Inferior parietal cortex (tissue), 1 donor: Measurements from ENCODE around the gene RNF213.
"Not testable (repeated sequence)": the region's sequence is repeated elsewhere in the genome, so short reads cannot be mapped to it uniquely, and the experiment has no call there.

Experiments
- DNase-seq: peaks from one replicate; pipeline ENCODE4 v3.0.0-alpha.2; 2016; ENCODE audit errors: extremely low spot score

RNF213 gene

DNA sequence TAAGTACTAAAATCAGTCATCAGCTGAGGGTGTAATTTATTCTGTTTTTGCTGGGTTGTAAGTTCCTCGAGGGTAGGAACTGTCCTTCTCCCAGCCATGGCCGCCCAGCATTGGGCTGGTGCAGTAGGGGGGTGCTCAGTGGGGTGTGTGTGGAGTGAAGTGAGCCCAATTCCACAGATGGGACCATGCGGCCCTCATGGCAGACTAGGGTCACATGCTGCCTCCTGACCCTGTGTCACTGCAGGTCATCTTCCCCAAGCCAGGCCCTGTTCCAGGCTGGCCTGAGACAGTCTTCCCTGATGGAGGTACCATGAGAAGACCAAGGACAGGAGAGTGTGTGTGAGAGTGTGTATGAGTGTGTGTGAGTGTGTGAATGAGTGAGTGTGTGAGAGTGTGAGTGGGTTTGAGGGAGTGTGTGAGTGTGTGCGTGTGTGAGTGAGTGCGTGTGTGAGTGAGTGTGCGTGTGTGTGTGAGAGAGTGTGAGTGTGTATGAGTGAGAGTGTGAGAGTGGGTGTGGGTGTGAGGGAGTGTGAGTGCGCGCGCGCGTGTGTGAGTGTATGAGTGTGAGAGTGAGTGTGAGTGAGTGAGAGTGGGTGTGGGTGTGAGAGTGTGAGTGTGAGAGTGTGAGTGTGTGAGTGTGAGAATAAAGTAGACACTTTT is 36.7 kb upstream of the RNF213 start:
- DNase-seq = no peak

DNA sequence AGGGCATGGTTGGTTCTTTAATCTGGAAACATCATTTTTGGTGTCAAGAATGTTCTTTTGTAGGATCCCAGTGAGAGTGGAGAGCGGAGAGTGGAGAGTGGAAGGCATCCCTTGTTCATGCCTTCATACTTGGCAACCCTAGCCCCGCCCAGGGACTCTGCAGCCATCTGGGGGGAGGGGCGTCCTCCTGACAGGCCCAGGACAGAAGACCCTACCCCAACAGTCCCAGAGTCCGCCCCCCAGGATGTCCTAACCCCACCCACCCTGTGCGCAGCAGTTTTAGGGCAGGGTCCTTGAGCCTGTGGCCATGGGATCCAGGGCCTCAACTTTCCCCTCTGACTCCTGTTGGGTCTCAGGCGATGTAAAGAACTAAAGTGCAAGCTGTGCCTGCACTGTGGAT is 36.0 kb upstream of the RNF213 start:
- DNase-seq = no peak

DNA sequence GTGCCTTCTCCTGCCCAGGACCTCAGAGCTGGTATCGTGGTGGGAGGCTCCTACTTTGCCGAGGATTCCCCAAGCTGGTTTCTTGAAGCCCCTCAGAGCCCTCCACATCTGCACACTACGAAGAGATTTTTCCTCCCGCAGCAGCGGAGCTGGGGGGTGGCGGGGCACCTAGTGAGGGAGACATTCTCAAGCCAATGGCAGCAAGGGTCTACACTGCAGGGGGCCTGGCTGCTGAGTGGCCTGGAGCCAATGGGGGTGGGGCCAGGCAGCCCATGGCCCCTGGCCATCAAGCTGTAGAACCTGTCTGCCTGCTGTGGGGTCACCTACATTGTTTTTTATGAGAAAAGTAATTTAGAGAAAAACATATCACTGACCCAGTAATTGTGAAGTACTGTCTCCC is 35.4 kb upstream of the RNF213 start:
- DNase-seq = no peak

DNA sequence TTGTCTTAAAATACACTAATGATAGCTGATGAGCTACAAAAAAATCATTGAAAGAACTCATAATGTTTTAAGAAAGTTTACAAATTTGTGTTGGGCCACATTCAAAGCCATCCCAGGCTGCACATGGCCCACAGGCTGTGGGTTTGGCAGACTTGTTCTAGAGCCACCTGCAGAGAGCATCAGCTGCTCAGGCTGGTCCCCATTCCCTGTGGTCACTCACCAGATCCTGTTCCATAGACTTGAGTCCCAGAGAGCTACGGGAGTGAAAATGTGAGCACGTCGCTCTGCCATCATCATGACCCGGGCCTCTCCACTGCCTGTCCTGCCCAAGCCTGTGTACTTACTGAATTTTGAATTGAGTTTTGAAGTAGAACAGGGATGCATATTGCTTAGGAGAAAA is 33.5 kb upstream of the RNF213 start:
- no peak for DNase-seq

DNA sequence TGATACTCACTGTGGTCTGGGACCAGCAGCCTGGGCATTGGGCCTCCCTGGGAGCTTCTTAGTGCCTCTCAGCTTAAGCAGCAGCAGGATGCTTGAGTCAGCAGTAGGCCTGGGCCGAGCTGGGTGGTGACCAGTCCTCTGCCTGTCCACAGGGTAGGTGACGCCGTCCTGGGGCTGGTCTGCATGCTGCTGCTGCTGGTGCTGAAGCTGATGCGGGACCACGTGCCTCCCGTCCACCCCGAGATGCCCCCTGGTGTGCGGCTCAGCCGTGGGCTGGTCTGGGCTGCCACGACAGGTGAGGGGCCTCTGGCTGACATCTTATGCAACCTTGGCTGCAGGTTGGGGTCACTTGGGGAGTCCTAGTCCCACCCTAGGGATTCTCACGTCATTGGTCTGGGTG is 33.0 kb upstream of the RNF213 start:
- DNase-seq = no peak

DNA sequence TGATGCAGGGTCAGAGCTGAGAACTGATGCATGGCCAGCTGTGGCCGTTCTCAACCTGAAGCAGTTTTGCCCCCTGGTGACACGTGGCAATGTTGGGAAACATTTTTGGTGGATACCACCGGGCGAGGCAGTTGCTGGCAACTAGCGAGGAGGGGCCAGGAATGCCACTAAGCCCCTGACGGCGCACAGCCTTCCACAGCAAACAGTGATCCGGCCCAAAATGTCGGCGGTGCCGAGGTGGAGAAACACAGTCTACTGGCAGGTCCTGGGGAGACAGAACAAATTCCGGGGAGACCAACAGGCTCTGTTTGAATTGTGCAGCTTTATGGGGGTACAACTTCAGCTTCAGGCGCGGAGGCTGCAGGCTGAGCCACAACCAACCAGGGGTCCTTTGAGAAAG is 32.2 kb upstream of the RNF213 start:
- DNase-seq = no peak

DNA sequence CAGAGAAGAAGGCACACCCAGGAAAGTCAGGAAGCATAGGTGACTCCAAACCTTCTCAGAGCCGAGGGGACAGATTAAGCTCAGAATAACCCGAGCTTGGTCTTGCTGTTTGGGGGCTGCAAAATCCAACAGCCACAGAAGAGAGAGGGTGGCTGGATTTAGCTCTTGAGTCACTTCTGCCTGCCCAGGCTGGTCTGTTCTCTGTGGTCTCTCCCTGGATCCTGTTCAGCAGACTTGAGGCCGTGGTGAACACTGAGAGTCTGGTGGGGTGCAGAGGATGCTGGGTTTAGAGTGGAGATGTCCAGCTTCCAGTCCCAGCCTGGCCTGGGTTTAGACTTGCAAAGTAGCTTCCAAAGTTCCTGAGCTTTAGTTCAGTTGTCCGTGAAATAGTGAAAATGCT is 31.6 kb upstream of the RNF213 start:
- DNase-seq = no peak

DNA sequence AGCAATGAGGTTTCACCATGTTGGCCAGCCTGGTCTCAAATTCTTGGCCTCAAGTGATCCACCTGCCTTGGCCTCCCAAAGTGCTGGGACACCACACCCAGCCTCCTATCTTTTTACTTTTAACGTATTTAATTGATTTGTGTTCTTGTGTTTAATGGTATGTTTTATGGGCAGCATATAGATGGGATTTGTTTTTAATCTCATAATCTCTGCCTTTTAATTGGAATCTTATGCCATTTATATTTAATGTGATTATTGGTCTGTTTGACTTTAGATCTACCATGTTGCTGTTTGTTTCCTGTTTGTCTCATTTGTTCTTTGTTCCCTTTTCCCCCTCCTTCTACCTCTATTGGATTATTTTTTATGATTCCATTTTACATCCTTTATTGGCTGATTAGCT is 28.2 kb upstream of the RNF213 start:
- DNase-seq = no peak

DNA sequence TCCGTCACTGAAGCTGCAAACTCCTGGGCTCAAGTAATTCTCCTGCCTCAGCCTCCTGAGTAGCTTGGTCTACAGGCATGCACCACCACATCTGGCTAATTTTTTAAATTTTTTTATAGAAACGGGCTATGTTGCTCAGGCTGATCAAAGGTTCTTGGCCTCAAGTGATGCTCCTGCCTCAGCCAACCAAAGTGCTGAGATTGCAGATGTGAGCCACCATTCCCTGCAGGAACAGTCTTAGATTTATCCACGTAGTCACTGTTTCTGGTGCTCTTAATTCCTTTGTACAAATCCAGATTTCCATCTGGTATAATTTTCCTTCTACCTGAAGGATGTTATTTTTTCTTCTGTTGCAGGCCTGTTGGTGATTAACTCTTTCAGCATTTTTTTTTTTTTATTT is 27.4 kb upstream of the RNF213 start:
- DNase-seq = no peak

DNA sequence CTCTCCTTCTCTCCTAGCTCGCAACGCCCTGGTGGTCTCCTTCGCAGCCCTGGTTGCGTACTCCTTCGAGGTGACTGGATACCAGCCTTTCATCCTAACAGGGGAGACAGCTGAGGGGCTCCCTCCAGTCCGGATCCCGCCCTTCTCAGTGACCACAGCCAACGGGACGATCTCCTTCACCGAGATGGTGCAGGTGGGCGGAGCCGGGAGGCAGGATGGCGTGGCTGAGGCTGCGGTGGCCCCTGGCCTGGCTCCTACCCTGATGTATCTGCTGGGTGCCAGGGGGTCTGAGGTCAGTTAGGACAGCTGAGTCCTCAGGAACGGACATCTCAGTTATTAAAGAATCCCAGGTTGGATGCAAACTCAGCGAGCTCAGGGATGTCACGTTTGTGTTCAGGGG is 23.7 kb upstream of the RNF213 start:
- no peak for DNase-seq

DNA sequence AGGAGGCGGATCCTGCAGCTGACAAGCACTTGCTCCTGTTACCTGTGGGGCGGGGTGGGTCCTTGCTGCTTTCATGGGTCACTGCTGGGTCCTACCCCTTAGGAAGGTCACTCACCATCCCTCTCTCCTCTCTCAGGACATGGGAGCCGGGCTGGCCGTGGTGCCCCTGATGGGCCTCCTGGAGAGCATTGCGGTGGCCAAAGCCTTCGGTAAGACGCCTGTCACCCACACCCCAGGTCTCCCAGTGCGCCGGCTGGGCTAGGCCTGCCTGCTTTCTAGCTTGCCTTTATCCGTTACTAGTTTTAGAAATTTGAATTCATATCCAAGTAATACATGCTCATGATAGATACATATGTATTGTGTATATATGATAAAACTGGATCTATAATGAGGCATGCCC is 23.3 kb upstream of the RNF213 start:
- no peak for DNase-seq

DNA sequence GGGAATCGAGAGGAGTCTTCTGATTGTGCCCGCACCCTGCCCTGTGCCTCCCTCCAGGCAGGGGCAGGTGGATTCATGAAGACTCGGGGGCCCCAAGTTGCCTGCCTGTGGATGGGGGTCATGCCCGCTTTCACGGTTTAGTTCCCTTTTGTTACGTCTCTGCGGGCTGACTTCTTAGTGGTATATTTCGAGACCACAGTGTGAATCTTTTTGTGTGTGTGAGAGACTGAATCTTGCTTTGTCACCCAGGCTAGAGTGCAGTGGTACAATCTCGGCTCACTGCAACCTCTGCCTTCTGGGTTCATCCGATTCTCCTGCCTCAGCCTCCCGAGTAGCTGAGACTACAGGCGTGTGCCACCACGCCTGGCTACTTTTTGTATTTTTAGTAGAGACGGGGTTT is 18.1 kb upstream of the RNF213 start:
- no peak for DNase-seq

DNA sequence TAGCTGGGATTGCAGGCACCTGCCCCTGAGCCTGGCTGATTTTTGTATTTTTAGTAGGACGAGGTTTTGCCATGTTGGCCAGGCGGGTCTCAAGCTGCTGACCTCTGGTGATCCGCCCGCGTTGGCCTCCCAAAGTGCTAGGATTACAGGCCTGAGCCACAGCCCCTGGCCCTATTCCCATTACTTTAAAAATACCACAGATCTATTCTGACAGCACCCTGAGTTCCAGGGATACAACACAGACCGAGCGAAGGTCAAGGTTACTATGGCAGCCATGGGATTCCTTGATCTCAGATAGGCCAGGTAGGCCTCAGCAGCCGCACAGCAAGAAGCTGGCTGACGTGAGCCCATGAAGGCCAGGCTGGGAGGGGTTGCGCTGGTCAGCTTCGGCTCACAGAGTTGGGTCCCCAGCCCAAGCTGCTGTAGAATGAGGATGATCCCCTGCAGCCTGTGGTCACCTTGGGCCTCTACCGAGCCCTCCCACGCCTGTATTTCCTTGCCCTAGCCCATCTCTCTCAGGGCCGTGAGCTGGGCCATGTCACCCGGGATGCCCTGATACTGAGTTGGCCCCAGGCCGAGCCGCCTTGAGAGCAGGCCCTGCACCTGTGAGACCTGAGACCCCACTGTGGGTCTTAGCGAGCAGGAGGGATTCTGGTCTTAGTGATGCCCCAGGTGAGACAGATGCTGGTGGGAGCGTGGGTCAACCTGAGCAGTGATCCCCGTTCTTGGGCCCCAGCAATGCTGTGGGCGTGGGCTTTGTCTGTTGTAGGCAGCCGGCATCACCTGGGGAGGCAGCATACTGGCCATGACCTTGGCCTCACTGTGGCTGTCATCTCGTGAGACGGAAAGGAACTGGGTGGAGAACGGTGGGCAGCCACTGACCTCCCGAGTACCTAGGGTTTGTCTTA is 16.9 kb upstream of the RNF213 start:
- DNase-seq = no peak

DNA sequence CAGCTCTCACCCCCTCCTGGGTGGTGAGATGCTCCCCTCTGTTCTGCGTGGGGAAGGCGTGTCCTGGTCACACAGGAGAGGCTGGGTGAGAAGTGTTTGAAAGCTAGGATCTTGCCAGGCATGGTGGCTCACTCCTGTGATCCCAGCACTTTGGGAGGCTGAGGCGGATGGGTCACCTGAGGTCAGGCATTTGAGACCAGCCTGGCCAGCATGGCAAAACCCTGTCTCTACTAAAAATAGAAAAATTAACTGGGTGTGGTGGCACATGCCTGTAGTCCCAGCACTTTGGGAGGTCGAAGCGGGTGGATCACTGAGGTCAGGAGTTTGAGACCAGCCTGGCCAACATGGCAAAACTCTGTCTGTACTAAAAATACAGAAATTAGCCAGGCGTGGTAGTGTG is 16.2 kb upstream of the RNF213 start:
- not testable (repeated sequence) for DNase-seq

DNA sequence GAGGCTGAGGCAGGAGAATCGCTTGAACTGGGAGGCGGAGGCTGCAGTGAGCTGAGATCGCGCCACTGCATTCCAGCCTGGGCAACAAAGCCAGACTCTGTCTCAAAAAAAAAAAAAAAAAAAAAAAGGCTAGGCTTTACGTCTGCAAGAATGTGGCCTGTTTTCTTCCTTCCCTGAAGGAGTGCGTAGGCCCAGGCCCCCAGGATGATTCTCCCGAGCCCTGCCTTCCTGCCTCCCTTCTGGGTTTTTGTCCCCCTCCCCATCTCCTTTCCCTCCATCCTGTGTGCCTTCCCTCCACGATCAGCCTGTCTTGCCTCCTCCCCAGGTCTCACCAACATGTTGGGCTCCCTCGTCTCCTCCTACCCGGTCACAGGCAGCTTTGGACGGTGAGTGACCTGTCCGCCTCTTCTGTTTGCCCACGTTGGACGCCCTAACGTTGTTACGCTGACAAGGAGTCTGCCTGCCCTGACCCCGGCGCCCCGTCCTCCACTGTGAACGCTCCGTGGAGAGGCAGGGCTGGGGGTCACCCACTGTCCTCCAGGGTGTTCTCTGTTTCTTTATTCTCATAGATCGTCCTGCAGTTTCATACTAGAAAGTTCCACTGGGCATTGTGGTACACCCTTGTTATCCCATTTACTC is 15.7 kb upstream of the RNF213 start:
- no peak for DNase-seq

DNA sequence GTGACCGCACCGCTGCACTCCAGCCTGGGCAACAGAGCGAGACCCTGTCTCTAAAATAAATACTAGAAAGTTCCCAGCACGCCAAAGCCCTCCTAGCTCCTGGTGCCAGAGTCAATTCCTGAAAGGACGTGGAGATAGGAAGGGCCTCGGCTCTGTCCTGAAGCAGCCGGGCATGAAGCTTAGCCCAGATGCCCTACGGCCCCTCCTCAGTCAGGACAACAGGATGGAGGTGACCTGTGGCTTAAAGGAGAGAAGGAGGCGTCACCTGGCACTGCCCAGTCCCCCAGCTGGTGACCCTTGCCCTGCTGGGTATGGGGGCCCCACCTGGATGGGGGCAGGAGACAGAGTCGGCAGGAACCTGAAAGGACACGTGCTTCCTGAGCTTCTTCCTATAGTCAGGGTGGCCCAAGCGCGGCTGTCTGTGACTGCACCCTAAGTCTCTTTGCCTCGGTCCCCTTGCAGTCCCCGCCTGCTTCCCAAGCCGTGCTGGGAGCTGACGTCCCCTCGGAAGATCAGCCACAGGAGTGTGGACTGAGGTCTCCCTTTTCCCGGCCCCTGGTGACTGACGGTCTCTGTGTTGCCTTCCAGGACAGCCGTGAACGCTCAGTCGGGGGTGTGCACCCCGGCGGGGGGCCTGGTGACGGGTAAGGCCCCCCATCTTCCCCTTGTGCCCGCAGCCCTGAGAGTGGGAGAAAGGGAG is 14.9 kb upstream of the RNF213 start:
- no peak for DNase-seq

DNA sequence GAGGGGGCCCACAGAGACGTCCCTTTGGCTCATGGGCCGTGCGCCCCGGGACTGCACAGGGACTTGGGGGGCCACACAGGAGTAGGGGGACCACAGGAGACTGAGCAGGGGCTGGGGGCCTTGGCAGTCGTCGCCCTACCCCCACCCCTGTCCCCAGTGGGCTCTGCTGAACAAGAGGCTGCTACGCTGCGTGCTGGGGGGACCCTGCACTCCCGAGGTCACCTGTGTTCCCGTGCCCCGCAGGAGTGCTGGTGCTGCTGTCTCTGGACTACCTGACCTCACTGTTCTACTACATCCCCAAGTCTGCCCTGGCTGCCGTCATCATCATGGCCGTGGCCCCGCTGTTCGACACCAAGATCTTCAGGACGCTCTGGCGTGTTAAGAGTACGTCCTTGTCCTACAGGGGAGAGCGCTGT is 14.4 kb upstream of the RNF213 start:
- no peak for DNase-seq

DNA sequence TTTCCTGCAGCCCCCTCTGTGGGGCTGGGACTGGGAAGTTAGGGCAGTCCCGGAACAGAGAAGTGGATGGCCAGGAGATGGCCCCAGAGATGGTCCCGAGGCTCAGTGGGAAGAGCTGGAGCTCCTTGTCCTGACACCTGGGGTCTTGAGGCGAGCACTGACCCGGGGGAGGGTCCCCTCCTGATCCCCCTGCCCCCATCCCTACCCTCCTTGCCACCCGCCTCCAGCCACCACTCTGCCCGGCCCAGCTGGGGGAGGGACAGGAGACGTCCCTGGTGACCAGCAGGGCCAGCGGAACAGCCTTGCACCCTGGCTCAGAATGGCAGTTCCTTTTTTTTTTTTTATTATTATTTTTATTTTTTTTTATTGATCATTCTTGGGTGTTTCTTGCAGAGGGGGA is 13.9 kb upstream of the RNF213 start:
- DNase-seq = no peak

DNA sequence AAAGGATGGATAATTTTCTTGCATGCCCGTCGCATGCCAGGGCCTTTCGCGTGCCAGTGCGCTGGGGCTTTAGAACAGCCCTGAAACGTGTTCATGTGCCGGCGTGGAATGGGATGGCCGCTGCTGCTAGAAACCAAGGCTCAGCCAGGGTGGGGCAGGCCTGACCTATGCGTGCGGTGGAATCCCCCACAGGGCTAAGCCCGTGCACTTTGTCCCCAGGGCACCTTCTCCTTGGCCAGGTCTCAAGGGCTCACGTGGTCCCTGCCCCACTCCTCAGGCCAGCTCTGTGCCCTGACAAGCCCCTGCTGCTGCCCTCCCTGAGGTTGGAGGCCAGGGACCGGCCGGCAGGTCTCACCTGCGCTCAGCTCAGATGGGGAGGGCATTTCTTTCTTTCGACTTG is 13.1 kb upstream of the RNF213 start:
- no peak for DNase-seq

DNA sequence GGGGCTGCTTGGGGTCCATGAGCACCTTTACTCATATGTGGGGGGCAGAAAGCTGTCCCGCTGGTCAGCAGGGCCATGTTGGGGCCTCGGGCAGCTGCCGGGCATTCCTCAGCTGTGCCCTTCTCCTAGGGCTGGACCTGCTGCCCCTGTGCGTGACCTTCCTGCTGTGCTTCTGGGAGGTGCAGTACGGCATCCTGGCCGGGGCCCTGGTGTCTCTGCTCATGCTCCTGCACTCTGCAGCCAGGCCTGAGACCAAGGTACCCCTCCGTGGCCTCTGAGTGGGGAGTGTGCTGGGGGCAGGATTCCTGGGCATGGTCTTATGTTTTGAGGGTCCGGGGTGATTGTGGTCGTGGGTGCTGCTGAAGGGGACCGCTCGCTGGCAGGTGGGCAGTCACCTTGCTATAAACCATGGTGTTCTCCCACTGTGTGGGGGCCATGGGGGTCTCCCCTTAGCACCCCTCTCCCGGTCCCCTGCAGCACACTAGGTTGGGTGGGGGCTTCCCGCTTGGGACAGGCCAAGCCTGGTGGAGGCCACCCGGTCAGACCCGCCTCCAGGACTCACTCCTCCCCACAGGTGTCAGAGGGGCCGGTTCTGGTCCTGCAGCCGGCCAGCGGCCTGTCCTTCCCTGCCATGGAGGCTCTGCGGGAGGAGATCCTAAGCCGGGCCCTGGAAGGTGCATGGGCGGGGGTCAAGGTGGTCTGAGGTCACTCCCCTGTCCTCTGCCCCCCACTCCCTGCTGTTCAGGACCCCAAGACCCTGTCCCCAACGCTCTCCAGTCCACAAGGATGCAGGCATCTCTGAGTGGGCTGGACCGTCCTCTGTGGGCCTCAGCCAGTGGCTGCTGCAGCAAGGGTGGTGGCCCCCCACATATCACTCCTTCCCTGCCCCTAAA is 12.4 kb upstream of the RNF213 start:
- no peak for DNase-seq
